ENCODE results near the gene ETV3L. TPM values are rescaled to one million over a fixed set of nuclear protein-coding genes. Genes with fewer than 3 reads are reported as not detected.

The ETV3L gene
- total and polyA plus RNA-seq, 11 donors = not detected

DNA sequence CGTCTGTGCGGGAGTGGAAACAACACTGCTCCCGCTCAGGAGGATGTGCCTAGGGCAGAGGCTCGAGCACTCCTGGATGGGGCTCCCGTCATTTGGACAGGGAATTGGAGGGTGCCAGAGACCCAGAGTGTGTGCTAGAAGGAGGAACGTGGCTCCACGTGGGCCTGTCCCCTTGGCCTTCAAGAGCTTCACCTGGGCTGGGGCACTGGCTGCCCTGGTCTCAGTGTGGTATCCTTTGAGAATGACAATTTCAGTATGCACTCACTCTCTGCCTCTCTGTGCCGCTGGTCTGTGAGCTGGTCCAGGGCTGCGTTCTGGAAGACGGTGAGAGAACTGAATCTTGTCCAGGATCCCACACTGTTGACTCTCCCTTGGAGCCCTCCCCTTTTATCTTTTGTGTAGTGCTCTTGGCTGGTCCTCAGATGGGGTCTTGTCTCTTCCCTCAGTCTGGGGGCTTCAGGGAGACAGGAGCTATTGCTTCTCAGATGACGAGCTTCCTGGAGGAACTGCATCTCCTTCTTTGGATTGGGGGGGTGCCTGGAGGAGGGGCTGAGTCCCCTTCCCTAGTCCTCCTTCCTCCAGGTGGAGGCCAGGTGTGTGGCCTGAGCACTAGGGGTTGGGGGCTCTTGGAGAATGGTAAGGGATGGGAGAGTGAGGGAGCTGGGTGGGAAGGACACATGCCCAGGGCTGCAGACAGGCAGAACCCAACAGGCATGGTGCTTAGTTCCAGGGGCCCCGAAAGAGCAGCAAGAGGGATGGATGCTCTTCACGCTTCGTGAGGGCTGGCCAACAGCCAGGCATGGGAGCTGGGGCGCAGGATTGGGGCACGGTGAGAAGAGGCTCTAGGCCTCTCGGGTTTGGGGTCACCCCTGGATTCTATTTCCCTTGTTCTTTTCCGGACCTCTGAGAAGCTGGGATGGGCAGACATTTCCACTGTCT, 14.8 kb upstream of the ETV3L start:
- ATAC-seq (no peak), DNase-seq (peak in 1 of 5 donors; percentile 8)
- H3K27ac ChIP-seq = no peak overlapping the region
- H3K4me3 ChIP-seq = no peak overlapping the region
- peaks cover 0 to 14% (median 0%) of the 10 kb centered on the region in 12 donors for H3K4me1 ChIP-seq
- TF ChIP-seq, protein P1, sequence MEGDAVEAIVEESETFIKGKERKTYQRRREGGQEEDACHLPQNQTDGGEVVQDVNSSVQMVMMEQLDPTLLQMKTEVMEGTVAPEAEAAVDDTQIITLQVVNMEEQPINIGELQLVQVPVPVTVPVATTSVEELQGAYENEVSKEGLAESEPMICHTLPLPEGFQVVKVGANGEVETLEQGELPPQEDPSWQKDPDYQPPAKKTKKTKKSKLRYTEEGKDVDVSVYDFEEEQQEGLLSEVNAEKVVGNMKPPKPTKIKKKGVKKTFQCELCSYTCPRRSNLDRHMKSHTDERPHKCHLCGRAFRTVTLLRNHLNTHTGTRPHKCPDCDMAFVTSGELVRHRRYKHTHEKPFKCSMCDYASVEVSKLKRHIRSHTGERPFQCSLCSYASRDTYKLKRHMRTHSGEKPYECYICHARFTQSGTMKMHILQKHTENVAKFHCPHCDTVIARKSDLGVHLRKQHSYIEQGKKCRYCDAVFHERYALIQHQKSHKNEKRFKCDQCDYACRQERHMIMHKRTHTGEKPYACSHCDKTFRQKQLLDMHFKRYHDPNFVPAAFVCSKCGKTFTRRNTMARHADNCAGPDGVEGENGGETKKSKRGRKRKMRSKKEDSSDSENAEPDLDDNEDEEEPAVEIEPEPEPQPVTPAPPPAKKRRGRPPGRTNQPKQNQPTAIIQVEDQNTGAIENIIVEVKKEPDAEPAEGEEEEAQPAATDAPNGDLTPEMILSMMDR (IDR thresholded peaks at IDR 0.05) = no peak
- TF ChIP-seq POLR2A (IDR thresholded peaks at IDR 0.05) = no peak
- WGBS, 4 donors = 80 to 83% (median 81%) methylated on average over 12 to 18 of the region's 18 CpGs
- H3K9me3 ChIP-seq = no peaks in the 10 kb centered on the region
- intact Hi-C loops (cut with DNase I) = loop anchor here in 1 of 10 donors (5.0 kb wide), 1 partner anchor 33 kb away; no protein-coding TSS in a partner anchor
- no peaks in the 10 kb centered on the region for H3K36me3 ChIP-seq
- H3K27me3 ChIP-seq = peaks cover 0 to 40% (median 4%) of the 10 kb centered on the region in 9 donors

DNA sequence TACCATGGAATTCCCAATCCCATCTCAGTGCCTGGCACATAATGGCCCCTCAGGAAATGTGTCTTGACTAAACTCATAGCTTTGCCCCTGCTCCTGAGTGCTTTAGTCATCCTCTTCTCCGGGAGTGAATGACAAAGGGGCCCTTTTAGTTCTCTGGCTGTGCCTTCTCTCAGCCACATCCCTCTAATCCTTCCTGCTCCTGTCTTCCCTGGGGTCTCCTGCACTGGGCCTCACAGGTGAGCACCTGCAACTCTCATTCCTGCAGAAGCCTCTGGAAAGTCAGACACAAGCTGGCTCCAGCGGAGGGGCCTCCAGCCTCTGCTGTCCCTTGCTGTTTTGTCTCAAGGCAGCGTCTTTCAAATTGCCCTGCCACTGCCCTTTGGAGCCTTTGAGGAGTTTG, 14.0 kb upstream of the ETV3L start:
- Histone ChIP-seq H3K27me3 (peaks cover 0 to 48% (median 7%) of the 10 kb centered on the region in 9 donors), H3K27ac (no peak overlapping the region), H3K4me3 (no peak overlapping the region), H3K9me3 (no peaks in the 10 kb centered on the region), H3K36me3 (no peaks in the 10 kb centered on the region), H3K4me1 (peaks cover 0 to 14% (median 0%) of the 10 kb centered on the region in 12 donors)
- intact Hi-C loops (cut with DNase I) = loop anchor here in 1 of 10 donors (5.0 kb wide), 1 partner anchor 34 kb away; no protein-coding TSS in a partner anchor
- ATAC-seq (no peak), DNase-seq (no peak)
- WGBS, 4 donors = 69 to 81% (median 77%) methylated on average over 3 of the region's 3 CpGs
- TF ChIP-seq, protein P1 (IDR thresholded peaks at IDR 0.05) = no peak
- TF ChIP-seq POLR2A (IDR thresholded peaks at IDR 0.05) = no peak

DNA sequence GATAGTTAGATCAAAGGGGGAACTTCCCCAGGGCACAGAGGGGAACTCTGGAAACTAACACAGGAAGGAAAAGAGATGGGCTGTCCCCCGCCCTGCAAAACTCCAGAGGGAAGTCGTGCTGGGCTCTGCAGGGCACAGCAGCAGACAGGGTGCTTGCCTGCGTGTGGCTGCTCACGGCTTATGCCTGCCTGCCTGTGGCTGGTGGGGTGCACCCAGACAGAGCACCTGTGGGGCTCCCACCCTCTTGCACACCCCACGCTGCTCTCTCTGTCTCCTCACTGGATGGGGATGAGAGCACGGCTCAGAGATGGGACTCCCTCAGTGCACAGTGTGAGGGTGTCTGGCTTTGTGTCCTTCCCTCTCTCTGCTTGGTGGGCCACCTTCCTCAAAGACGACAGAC, 13.5 kb upstream of the ETV3L start:
- no peak overlapping the region for H3K4me3 ChIP-seq
- peaks cover 0 to 14% (median 0%) of the 10 kb centered on the region in 12 donors for H3K4me1 ChIP-seq
- intact Hi-C loops (cut with DNase I) = loop anchor here in 1 of 10 donors (5.0 kb wide), 1 partner anchor 34 kb away; no protein-coding TSS in a partner anchor
- H3K9me3 ChIP-seq = no peaks in the 10 kb centered on the region
- 48 to 63% (median 61%) methylated on average over 5 to 7 of the region's 7 CpGs for WGBS, 4 donors
- no peaks in the 10 kb centered on the region for H3K36me3 ChIP-seq
- TF ChIP-seq, protein P1 (IDR thresholded peaks at IDR 0.05) = no peak
- ATAC-seq (peak in 2 of 4 donors; percentile 46 to 57), DNase-seq (peak in 1 of 5 donors; percentile 42)
- H3K27ac ChIP-seq = no peak overlapping the region
- H3K27me3 ChIP-seq = peaks cover 0 to 53% (median 11%) of the 10 kb centered on the region in 9 donors

DNA sequence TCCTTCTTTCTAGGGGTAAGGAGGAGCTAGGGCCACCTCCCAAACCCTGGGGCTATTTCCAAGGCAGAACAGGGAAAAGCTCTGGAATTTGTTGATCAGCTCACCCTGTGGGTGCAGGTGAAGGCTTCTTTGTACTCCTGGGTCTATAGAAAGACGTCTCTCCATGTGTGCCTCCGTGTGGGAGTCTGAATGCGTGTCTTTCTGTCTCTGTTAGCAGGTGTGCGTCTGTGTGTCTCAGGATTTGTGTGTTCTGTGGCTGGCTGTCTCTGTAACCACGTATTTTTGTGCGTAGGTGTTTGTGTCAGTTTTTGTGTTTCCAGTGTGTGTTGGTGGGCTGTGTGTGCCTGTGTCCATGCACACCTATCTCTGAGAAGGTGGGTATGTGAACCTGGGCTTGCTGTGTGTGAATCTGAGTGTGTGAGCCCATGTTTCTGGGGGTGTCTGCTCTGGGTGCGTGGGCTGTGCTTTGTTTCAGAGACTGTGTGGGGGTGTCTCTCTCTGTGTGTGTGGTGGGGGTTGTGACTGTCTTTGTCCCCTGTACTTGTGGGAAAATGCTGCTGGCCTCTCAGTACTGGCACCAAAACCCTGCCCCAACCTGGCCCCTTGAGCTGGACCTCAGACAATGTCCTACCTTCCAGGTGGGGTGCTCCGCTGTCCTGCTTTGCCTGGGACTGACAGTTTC, 12.7 kb upstream of the ETV3L start:
- H3K9me3 ChIP-seq = no peaks in the 10 kb centered on the region
- no peak overlapping the region for H3K27ac ChIP-seq
- peaks cover 0 to 61% (median 17%) of the 10 kb centered on the region in 9 donors for H3K27me3 ChIP-seq
- ATAC-seq = no peak
- no peak for TF ChIP-seq POLR2A (IDR thresholded peaks at IDR 0.05)
- TF ChIP-seq, protein P1 (IDR thresholded peaks at IDR 0.05) = no peak
- H3K36me3 ChIP-seq = no peaks in the 10 kb centered on the region
- DNase-seq = no peak
- no peak overlapping the region for H3K4me3 ChIP-seq
- H3K4me1 ChIP-seq = peaks cover 0 to 14% (median 0%) of the 10 kb centered on the region in 12 donors
- intact Hi-C loops (cut with DNase I) = loop anchor here in 1 of 10 donors (5.0 kb wide), 1 partner anchor 35 kb away; no protein-coding TSS in a partner anchor
- WGBS, 4 donors = 77 to 80% (median 78%) methylated on average over 8 of the region's 8 CpGs

All from heart left ventricle (tissue), 16 donors.